H9 (cell line): Measurements from ENCODE around the gene LGALS9B. TPM values are rescaled to one million over a fixed set of nuclear protein-coding genes. Genes with fewer than 3 reads are reported as not detected.
"Not testable (repeated sequence)": the region's sequence is repeated elsewhere in the genome, so short reads cannot be mapped to it uniquely, and the experiment has no call there.

Experiments
- DNase-seq: peaks from one replicate; pipeline ENCODE4 v3.0.0-alpha.2; 2017
- H2AFZ ChIP-seq: one replicate; pipeline ENCODE4 v1.6.1; 2013; ENCODE audit warnings: mild to moderate bottlenecking, low read length, control low read depth, moderate library complexity
- H2AK5ac ChIP-seq: 2 replicates; pipeline ENCODE4 v1.6.1; 2013; ENCODE audit warnings: low read length, control low read depth, mixed read lengths; ENCODE audit not compliant: insufficient read length
- H2BK120ac ChIP-seq: one replicate; pipeline ENCODE4 v1.6.1; 2013; ENCODE audit warnings: low read depth, mild to moderate bottlenecking, low read length, control low read depth, inconsistent platforms; ENCODE audit not compliant: poor library complexity, severe bottlenecking
- H2BK12ac ChIP-seq: 2 replicates; pipeline ENCODE4 v1.6.1; 2013; ENCODE audit warnings: low read length, control low read depth, mixed read lengths, low read depth; ENCODE audit not compliant: insufficient read length
- H2BK15ac ChIP-seq: 2 replicates; pipeline ENCODE4 v1.6.1; 2013; ENCODE audit warnings: low read depth, low read length, control low read depth
- H2BK20ac ChIP-seq: one replicate; pipeline ENCODE4 v1.6.1; 2013; ENCODE audit warnings: low read depth, mild to moderate bottlenecking, low read length, control low read depth, inconsistent platforms; ENCODE audit not compliant: poor library complexity, severe bottlenecking
- H2BK5ac ChIP-seq: 2 replicates; pipeline ENCODE4 v1.6.1; 2013; ENCODE audit warnings: low read length, control low read depth, mixed read lengths; ENCODE audit not compliant: insufficient read length
- H3K14ac ChIP-seq: 2 replicates; pipeline ENCODE4 v1.6.1; 2013; ENCODE audit warnings: low read length, control low read depth; ENCODE audit not compliant: insufficient read depth
- H3K18ac ChIP-seq: 2 replicates; pipeline ENCODE4 v1.6.1; 2013; ENCODE audit warnings: low read depth, mild to moderate bottlenecking, mixed read lengths, low read length, control low read depth; ENCODE audit not compliant: insufficient read length
- H3K23ac ChIP-seq: 2 replicates; pipeline ENCODE4 v1.6.1; 2013; ENCODE audit warnings: low read length, control low read depth, mixed read lengths, low read depth; ENCODE audit not compliant: insufficient read length
- H3K23me2 ChIP-seq: 2 replicates; pipeline ENCODE4 v1.6.1; 2013; ENCODE audit warnings: low read depth, mild to moderate bottlenecking, mixed read lengths, low read length, control low read depth; ENCODE audit not compliant: insufficient read length, poor library complexity, severe bottlenecking
- H3K27ac ChIP-seq: 2 replicates; pipeline ENCODE4 v1.5.1; 2013; ENCODE audit warnings: low read length, control low read depth, mixed read lengths, low read depth; ENCODE audit not compliant: insufficient read length
- H3K27me3 ChIP-seq: 2 replicates; pipeline ENCODE4 v1.6.1; 2013; ENCODE audit warnings: low read length, control low read depth, inconsistent platforms; ENCODE audit not compliant: insufficient read depth
- H3K4ac ChIP-seq: 2 replicates; pipeline ENCODE4 v1.6.1; 2013; ENCODE audit warnings: low read depth, mild to moderate bottlenecking, control low read depth, inconsistent platforms, low read length, moderate library complexity
- H3K4me1 ChIP-seq: 2 replicates; pipeline ENCODE4 v1.6.1; 2013; ENCODE audit warnings: low read length, control low read depth, inconsistent platforms; ENCODE audit not compliant: insufficient read depth
- H3K4me2 ChIP-seq: 2 replicates; pipeline ENCODE4 v1.6.1; 2013; ENCODE audit warnings: low read length, control low read depth, mixed read lengths; ENCODE audit not compliant: insufficient read length, insufficient read depth
- H3K56ac ChIP-seq: 2 replicates; pipeline ENCODE4 v1.6.1; 2013; ENCODE audit warnings: low read depth, mild to moderate bottlenecking, mixed read lengths, low read length, control low read depth; ENCODE audit not compliant: insufficient read length
- H3K79me1 ChIP-seq: 2 replicates; pipeline ENCODE4 v1.6.1; 2013; ENCODE audit warnings: low read depth, mild to moderate bottlenecking, moderate library complexity, low read length, control low read depth, inconsistent platforms; ENCODE audit not compliant: insufficient read depth, poor library complexity, severe bottlenecking
- H3K79me2 ChIP-seq: 2 replicates; pipeline ENCODE4 v1.6.1; 2013; ENCODE audit warnings: low read length, control low read depth, inconsistent platforms; ENCODE audit not compliant: insufficient read depth
- H3K9ac ChIP-seq: 2 replicates; pipeline ENCODE4 v1.6.1; 2013; ENCODE audit warnings: low read length, control low read depth, mixed read lengths; ENCODE audit not compliant: insufficient read length; ENCODE audit errors: extremely low read depth
- H3K9me3 ChIP-seq: one replicate; pipeline ENCODE4 v1.6.1; 2013; ENCODE audit warnings: low read depth, low read length, inconsistent platforms; ENCODE audit not compliant: control insufficient read depth
- H3T11ph ChIP-seq: one replicate; pipeline ENCODE4 v1.6.1; 2013; ENCODE audit warnings: mild to moderate bottlenecking, low read length, control low read depth, inconsistent platforms
- H4K20me1 ChIP-seq: one replicate; pipeline ENCODE4 v1.6.1; 2013; ENCODE audit not compliant: control insufficient read depth, insufficient read length, insufficient read depth
- H4K5ac ChIP-seq: 2 replicates; pipeline ENCODE4 v1.6.1; 2013; ENCODE audit warnings: low read depth, mild to moderate bottlenecking, mixed read lengths, low read length, control low read depth; ENCODE audit not compliant: insufficient read length
- H4K8ac ChIP-seq: replicated peaks from 2 replicates; pipeline ENCODE4 v1.6.1; 2013; ENCODE audit warnings: low read length, control low read depth, mixed read lengths, low read depth; ENCODE audit not compliant: insufficient read length
- H4K91ac ChIP-seq: 2 replicates; pipeline ENCODE4 v1.6.1; 2013; ENCODE audit warnings: low read depth, mild to moderate bottlenecking, moderate library complexity, mixed read lengths, low read length, control low read depth; ENCODE audit not compliant: insufficient read length
- H3K27ac Mint-ChIP-seq, 3 experiments: 2 replicates in 2 of 3; 3 replicates in 1 of 3; pipeline ENCODE4 v1.8.0; 2020 to 2021; ENCODE audit warnings: mixed read lengths in 3 of 3, mild to moderate bottlenecking in 1 of 3, moderate library complexity in 1 of 3
- H3K27me3 Mint-ChIP-seq: 2 replicates; pipeline ENCODE4 v1.8.0; 2021; ENCODE audit warnings: low read depth, mild to moderate bottlenecking, moderate library complexity, mixed read lengths
- H3K36me3 Mint-ChIP-seq, 3 experiments: 2 replicates in 2 of 3; 3 replicates in 1 of 3; pipeline ENCODE4 v1.8.0; 2020 to 2021; ENCODE audit warnings: low read depth in 3 of 3, mixed read lengths in 3 of 3; ENCODE audit not compliant: insufficient read depth in 1 of 3
- H3K4me1 Mint-ChIP-seq, 2 experiments: 2 replicates each; pipeline ENCODE4 v1.8.0; 2020; ENCODE audit warnings: mixed read lengths in 2 of 2
- H3K4me3 Mint-ChIP-seq, 2 experiments: 2 replicates in 1 of 2; 3 replicates in 1 of 2; pipeline ENCODE4 v1.8.0; 2020 to 2021; ENCODE audit warnings: mild to moderate bottlenecking in 2 of 2, mixed read lengths in 2 of 2, moderate library complexity in 1 of 2
- H3K9me3 Mint-ChIP-seq, 2 experiments: 2 replicates in 1 of 2; 3 replicates in 1 of 2; pipeline ENCODE4 v1.8.0; 2020; ENCODE audit warnings: mild to moderate bottlenecking in 2 of 2, mixed read lengths in 2 of 2, moderate library complexity in 1 of 2
- CTCF ChIP-seq: fragments of 200-600 bp; sonication (generic); conservative IDR thresholded peaks from 3 replicates; pipeline ENCODE4 v1.8.0; 2021; ENCODE audit warnings: antibody characterized with exemption, mild to moderate bottlenecking
- WGBS: extraction: QIAGEN DNeasy Blood & Tissue Kit; methylation state at CpG from one replicate; pipeline ENCODE4 v1.1.7; 2013; ENCODE audit warnings: missing lambda C conversion rate, low lambda C conversion rate, mixed read lengths; ENCODE audit not compliant: insufficient read length; ENCODE audit errors: extremely low coverage; 5-methylcytosine and 5-hydroxymethylcytosine counted together
- total RNA-seq: library from RNA; stranded (reverse); gene quantifications from 2 replicates; pipeline ENCODE4 v1.2.1, GENCODE V29; 2021

Gene LGALS9B
- total RNA-seq, 1 experiment from 2014 or later = not detected

GRCh38 chr17:20443632-20444031, 23.7 kb downstream of the LGALS9B start:
- H3K4me1 Mint-ChIP-seq, H2AK5ac ChIP-seq, H3K56ac ChIP-seq, H4K20me1 ChIP-seq, DNase-seq, H3K4me2 ChIP-seq, H2AFZ ChIP-seq, H3K9me3 Mint-ChIP-seq, H3K4me3 Mint-ChIP-seq, H3K23me2 ChIP-seq, H2BK12ac ChIP-seq, H3K79me2 ChIP-seq, H3T11ph ChIP-seq, H3K79me1 ChIP-seq, H3K27me3 ChIP-seq, H3K27ac Mint-ChIP-seq, H3K4ac ChIP-seq, H3K36me3 Mint-ChIP-seq, H3K18ac ChIP-seq, H3K23ac ChIP-seq, H4K5ac ChIP-seq, H3K9me3 ChIP-seq, H3K27me3 Mint-ChIP-seq, H2BK20ac ChIP-seq, H2BK15ac ChIP-seq, H2BK5ac ChIP-seq, H3K27ac ChIP-seq, H3K9ac ChIP-seq, H4K91ac ChIP-seq, H3K4me1 ChIP-seq, H4K8ac ChIP-seq, H2BK120ac ChIP-seq, H3K14ac ChIP-seq: not testable (repeated sequence)
- WGBS = no CpG with 5 or more reads among the region's 9 CpGs
- 0 out of 3 replicates have a peak, but pooled peaks have one; percentile 16 for TF ChIP-seq CTCF

DNA sequence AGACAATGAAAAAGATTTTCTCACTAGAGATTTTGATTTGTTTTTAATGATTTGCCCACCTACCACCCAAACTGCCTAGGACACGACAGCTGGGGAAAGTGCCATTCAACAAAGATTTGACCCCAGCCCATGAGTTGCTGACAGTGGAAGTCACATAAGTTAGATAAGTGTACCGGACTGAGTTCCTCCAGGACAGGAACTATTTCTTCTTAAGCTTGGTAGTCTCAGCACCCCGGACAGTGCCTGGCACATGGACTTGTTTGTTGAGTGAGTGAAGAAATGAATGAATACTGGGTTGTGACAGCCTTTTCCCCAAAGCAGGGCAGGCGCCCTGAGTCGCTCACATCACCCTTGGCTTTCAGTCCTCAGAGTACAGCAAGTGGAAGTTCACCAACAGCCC, 26.7 kb downstream of the LGALS9B start:
- H3K79me1 ChIP-seq, H3K27ac ChIP-seq, H3K23me2 ChIP-seq, H3K4me1 Mint-ChIP-seq, H4K5ac ChIP-seq, H3K14ac ChIP-seq, H2BK12ac ChIP-seq, H2BK5ac ChIP-seq, H2AK5ac ChIP-seq, H4K20me1 ChIP-seq, H3K36me3 Mint-ChIP-seq, H3K27me3 ChIP-seq, H3K4ac ChIP-seq, H3K27me3 Mint-ChIP-seq, H3T11ph ChIP-seq, H3K9me3 Mint-ChIP-seq, H3K23ac ChIP-seq, DNase-seq, H3K9me3 ChIP-seq, H2AFZ ChIP-seq, H4K8ac ChIP-seq, H3K4me3 Mint-ChIP-seq, H2BK20ac ChIP-seq, H3K18ac ChIP-seq, H3K9ac ChIP-seq, H2BK120ac ChIP-seq, H2BK15ac ChIP-seq, H3K79me2 ChIP-seq, H3K27ac Mint-ChIP-seq, H4K91ac ChIP-seq, H3K56ac ChIP-seq, H3K4me1 ChIP-seq, H3K4me2 ChIP-seq: not testable (repeated sequence)
- WGBS = no CpG with 5 or more reads among the region's 5 CpGs
